NOMO-1 (cell line): Measurements from ENCODE around the gene RPS6KA1.
A peak's percentile ranks its signal among the peaks of the same experiment; 100 is the strongest.
"Not testable (repeated sequence)": the region's sequence is repeated elsewhere in the genome, so short reads cannot be mapped to it uniquely, and the experiment has no call there.

Experiments used
- DNase-seq, 2 experiments: peaks; one replicate each; lab custom pipeline; 2025; ENCODE audit not compliant: unreplicated experiment in 2 of 2; lab: John Stamatoyannopoulos, UW

RPS6KA1 gene

DNA sequence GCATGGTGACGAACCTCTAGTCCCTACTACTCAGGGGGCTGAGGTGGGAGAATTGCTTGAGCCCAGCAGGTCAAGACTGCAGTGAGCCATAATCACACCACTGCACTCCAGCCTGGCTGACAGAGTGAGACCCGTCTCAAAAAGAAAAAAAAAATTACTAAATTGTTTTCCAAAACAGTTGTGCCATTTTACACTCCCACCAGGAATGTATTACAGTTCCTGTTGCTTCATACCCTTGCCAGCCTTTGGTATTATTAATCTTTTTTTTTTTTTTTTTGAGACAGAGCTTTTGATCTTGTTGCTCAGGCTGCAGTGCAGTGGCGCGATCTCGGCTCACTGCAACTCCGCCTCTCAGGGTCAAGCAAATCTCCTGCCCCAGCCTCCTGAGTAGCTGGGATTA lies 55.9 kb downstream of the RPS6KA1 start:
- no peak for DNase-seq

DNA sequence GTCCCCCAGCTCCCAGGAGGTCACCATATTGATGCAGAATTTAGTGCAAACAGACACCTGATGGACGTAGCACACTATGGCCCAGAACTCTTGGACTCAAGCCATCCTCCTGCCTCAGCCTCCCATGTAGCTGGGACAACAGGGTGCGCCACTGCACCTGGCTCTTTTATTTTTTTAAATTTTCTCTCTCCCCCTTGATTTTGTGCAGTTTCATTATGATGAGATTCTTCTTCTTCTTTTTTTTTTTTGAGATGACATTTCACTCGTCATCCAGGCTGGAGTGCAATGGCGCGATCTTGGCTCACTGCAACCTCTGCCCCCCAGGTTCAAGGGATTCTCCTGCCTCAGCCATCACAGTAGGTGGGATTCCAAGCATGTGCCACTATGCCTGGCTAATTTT lies 63.8 kb downstream of the RPS6KA1 start:
- DNase-seq: no peak

DNA sequence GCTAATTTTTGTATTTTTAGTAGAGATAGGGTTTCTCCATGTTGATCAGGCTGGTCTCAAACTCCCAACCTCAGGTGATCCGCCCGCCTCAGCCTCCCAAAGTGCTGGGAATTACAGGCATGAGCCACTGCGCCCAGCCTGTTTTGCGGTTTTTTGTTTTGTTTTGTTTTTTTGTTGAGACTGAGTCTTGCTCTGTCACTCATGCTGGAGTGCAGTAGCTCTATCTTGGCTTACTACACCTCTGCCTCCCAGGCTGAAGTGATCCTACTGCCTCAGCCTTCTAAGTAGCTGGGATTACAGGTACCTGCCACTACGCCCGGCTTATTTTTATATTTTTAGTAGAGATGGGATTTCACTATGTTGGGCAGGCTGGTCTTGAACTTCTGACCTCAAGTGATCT lies 65.0 kb downstream of the RPS6KA1 start:
- not testable (repeated sequence) for DNase-seq

DNA sequence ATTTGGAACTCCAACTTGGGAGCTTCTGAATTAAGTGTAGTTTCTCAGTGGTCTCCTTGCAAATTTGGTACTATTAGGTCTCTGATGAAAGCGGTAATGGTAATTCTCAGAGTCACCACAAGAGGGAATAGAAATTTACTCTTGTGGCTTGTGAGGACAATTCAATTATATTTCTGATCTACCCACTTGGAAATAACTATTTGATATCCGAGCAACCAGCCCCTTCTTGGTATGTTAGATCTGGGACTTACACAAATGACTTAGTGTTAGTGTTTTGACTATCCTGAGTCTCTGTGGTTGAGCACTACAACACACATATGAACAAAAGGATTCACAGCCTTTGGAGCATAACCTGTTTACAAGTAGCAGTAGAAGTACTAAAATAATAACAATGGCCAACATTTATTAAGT lies 68.1 kb downstream of the RPS6KA1 start:
- peak; percentile 13 to 64 for DNase-seq

DNA sequence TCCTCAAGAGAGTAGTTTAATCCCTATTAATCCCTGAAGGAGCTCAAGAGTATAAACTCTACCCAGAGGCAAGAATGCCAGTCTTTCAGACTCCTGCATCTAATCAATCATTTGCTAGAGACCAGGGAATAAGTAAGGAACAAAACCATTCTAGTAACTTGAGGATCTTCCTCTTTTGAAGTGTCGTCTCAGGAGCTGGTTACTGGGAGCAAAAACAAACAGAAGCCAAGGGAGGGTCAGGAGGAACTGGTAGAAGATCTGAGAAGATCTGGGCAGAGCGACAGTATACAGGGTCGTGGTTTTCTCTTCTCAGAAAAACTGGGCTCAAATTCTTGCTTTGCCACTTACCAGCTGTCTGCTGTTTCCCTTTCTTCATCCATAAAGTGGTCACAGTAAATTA lies 69.3 kb downstream of the RPS6KA1 start:
- DNase-seq: peak; percentile 17 to 48

DNA sequence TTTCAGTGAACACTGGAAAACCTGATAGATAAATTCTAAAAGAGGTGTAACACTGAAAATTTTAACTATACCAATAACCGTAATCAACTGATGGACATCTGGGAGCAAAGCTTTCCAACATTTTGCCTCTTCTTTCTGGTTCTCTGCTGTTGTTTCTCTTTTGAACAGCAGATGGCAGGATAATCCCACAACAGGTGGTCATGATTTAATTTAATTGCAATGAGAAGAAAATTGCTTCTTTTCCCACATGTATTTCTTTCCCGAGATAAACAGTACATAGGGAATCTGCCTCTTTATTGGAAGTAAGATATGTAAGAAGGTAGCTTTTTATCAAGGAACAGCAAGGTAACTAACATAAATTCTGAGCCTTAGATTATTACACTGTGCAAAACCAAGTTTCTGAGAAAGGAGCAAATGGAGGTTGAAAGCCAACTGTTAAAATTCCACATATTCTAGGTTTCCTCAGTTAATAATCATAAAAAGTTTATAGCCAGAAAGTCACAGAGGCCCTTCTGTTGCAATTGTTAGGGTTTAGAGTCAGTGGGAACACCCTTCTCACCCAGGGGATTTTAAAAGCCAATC lies 72.9 kb downstream of the RPS6KA1 start:
- DNase-seq: peak in 1 of 2 experiments; percentile 67

DNA sequence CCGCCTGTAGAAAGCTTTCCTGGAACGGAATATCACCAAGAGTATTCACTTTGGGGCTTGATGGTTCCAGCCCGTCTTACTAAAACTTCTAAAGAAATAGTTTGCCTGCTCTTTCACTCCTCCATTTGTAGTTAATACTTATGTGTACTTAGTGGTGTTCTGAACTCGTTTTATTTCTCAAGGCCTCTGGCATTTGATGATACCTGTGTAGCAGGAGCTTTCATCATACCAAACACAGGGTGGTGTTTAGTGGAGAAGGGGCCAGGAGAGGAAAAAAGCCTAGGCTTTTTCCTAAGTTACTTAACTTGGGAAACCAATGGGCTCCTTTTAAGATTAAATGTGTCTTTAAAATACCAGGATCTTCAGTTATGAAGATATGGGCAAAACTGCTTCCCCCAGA lies 74.3 kb downstream of the RPS6KA1 start:
- DNase-seq: no peak

DNA sequence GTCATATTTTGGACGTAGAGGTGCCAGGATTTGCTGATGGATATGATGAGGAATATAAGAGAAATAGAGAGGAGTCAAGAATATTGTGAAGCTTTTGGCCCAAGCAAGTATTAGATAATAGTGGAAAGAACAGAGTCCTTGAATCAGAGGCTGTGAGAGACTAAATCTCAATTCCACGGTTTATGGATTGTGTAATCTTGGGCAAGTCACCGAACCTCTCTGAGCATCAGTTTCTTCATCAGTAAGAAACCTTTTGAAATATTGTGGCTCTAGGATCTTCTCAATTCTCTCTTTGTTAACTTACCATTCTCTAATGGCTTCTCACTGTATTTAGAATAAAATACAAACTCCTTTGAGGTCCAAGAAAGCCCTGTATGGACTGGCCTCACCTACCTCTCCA lies 77.6 kb downstream of the RPS6KA1 start:
- peak; percentile 62 to 95 for DNase-seq

DNA sequence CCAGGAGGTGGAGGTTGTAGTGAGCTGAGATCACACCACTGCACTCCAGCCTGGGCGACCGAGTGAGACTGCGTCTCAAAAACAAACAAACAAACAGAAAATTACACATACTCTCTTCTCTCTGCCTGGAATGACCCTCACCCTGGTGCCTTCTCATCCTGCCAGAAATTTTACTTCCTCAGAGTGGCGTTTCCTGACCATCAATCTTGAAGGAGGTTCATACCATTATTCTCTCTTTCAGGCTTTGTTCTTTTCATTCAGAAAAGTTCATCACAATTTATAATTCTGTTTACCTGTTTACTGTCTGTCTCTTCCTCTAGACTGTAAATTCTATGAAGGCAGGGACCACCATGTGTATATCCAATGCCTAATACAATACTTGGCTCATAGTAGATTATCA lies 79.3 kb downstream of the RPS6KA1 start:
- no peak for DNase-seq

DNA sequence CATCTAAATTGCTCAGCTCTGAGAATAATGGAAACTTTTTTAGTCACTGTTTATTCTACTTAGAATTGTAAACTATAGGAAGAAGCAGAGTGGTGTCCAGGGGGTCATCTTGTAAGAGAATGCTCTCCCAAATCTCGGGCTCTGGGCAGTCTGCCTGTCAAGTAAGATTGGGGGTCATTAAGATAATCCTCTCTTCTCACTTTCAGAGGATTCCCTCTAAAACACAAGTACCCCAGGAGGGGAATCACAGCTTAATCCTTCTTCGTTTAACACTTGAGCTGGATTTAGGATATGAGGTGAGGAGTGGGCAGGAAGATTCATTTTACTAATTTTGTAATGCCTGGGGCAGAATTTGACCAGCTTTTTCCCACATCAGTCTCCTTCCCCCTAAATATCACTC lies 81.2 kb downstream of the RPS6KA1 start:
- no peak for DNase-seq

DNA sequence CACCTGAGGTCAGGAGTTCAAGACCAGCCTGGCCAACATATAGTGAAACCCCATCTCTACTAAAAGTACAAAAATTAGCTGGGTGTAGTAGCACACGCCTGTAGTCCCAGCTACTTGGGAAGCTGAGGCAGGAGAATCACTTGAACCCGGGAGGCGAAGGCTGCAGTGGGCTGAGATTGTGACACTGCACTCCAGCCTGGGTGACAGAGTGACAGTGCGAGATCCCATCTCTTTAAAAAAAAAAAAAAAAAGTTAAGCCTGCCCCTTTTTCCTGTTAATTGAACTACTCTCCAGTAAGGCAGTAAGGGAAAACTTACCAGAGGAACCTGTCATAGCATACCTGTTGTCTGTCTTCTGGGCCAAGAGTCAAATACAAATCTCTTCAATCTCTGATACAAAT lies 83.1 kb downstream of the RPS6KA1 start:
- not testable (repeated sequence) for DNase-seq

DNA sequence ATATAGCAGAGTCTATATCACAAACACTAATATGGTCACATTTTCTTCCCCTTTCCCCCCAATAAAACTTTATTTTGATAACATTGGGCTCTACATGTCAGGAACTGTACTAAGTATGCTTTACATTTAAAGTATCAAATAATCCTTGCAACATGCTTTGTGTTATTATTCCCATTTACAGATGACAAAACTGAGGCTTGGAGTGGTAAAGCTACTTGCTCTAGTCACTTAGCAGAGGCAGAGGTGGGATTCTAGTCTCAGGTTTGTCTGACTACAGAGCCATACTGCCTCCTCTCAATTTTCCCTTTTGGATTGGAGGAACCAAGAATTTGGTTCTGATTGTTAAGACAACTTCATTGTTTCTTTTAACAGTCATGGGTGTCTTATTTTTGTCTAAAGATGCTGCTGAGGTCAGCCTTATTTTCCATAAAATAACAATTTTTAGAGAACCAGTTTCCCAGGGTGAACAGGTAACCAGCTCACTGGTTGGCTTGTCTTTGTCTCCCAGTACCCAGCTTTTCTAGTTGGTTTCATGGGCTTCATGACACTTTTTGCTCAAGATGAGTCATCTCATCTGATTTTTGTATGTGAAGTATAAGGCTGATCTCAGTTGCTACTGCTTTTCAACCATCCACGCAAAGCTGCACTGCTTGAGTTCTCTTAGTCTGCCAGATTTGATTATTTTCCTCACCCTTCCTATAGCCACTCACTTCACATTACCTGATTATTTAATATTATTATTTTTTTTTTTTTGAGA lies 85.3 kb downstream of the RPS6KA1 start:
- DNase-seq: no peak

DNA sequence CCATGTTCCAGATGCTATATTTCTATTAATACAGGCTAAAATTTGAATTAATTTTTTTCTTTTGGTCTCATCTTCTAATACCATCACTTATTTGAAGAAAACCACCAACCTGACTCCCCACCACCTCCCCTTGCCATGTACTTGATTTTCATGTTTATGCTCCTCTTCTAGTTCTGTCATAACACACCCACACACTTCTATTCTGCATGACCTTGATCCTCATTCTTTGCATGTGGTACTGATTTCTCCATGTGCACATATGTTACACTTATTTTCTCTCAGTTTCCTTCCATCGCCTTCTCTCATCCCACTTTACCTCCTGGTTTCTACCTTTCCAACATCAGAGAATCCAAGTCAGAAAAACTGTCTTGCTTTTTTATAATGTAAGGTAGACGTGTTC lies 87.3 kb downstream of the RPS6KA1 start:
- DNase-seq: no peak

DNA sequence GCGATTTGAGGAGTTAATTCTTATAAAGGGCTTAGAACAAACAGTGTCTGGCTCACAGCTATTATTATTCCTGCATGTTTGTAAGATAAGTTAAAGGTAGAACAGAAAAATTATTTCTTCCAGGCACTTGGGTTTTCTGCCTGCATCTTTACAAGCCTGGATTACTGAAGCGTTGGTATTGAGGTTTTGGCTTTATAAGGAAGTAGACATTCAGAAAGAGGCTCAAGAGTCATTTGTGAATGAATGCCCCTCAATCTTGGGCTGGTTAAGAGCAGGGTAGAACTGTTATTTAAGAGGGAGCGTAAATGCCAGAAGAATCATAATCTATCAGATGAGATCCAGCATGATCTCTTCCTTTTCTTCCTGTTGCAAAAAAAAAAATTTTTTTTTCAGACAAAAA lies 89.0 kb downstream of the RPS6KA1 start:
- DNase-seq: peak; percentile 54 to 57
